DMS153 treated with DMSO at 0.1 percent for 48 hours (cell line): ENCODE results near the gene MYF6.
"Not testable (repeated sequence)": the region's sequence is repeated elsewhere in the genome, so short reads cannot be mapped to it uniquely, and the experiment has no call there.

Source experiments
- DNase-seq: peaks from one replicate; lab custom pipeline; 2025; ENCODE audit not compliant: unreplicated experiment; lab: John Stamatoyannopoulos, UW

MYF6 gene

GRCh38 chr12:80707126-80707829 lies at the start of gene MYF6:
Gene MYF6 (plus strand): TSS chr12:80707634. CDS start chr12:80707720, 86 bp downstream.
- no peak for DNase-seq

GRCh38 chr12:80659512-80660063 lies 47.8 kb upstream of the MYF6 start:
- DNase-seq: no peak

DNA sequence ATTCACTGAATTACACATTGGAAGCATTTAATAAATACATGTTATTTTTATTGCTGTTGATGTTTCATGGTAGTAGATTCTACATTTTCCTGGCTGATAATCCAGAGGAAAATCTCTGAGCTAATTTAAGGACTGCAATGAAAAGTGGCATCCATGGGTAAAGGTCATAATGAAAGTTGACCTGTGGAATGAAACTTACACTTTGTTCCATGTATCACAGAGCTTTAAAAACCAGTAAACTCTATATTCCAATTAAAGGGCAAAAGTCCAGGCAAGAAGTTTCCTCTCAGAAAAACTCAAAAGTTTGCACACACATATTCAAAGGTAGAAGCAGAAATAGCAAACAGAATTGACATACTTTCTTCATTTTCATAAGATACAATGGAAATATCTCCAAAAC lies 44.8 kb upstream of the MYF6 start:
- DNase-seq: no peak

- DNase-seq: no peak
These were observed 37.2 kb upstream of the MYF6 start for GRCh38 chr12:80670214-80670613.

DNA sequence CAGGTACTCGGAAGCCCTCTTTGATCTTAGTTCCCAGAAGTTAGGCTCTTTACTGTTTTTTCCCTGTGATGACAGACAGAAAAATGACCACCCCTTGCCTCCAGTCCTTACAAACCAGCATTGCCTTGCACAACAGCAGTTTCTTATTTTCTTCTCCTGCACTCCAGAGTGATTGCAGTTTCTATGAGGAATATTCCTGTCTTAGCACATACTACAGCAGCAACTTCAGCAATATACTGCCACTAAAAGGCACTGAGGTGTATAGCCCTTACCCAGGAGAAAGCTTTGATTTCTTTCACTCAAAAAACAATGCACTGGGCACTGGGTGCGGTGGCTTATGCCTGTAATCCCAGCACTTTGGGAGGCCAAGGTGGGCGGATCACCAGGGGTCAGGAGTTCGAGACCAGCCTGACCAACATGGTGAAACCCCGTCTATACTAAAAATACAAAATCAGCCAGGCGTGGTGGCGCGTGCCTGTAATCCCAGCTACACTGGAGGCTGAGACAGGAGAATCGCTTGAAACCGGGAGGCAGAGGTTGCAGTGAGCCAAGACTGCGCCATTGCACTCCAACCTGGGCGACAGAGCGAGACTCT lies 31.3 kb upstream of the MYF6 start:
- not testable (repeated sequence) for DNase-seq

- DNase-seq: no peak
These were observed 30.6 kb upstream of the MYF6 start for GRCh38 chr12:80676856-80677255.

DNA sequence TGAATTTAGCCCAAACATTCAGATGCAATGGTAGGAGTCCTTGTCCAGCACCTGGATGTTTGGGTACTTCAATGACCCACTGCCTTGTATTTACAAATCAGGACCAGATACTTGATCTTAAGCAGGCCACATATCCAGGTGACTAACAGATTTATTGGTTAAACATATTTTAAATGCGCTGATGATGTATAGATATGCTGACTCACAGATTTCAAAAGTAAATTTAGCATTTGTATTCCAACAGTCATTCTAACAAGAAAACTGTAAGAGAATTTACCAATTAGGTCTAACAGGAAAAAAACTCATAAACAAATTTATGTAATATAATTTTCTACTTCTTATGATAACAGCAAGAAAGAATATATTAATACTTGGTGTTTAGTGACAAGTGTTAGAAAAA lies 29.4 kb upstream of the MYF6 start:
- DNase-seq: no peak

GRCh38 chr12:80679346-80680131 lies 27.9 kb upstream of the MYF6 start:
- no peak for DNase-seq

- DNase-seq: no peak
These were observed 26.1 kb upstream of the MYF6 start for GRCh38 chr12:80681287-80681686.

DNA sequence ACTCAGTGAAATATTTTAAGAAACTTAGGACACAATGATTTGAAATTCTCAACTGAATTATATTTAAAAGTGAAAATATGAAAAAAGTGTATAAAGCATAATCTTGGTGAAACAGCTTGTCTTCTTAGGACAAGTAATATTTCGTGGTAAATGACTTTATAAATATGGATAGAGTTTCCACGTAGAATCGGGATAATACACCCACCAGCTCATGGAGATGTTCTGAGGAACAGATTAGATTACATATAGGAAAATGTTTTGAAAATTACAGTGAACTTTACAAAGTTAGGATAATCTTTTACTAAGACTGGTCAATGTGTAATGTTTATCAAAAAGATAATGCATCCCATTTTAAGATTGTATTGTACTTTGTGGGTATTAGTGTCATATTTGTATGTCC lies 25.6 kb upstream of the MYF6 start:
- no peak for DNase-seq

- no peak for DNase-seq
These were observed 23.3 kb upstream of the MYF6 start for GRCh38 chr12:80684077-80684495.

GRCh38 chr12:80690090-80690489 lies 17.3 kb upstream of the MYF6 start:
- DNase-seq: no peak

DNA sequence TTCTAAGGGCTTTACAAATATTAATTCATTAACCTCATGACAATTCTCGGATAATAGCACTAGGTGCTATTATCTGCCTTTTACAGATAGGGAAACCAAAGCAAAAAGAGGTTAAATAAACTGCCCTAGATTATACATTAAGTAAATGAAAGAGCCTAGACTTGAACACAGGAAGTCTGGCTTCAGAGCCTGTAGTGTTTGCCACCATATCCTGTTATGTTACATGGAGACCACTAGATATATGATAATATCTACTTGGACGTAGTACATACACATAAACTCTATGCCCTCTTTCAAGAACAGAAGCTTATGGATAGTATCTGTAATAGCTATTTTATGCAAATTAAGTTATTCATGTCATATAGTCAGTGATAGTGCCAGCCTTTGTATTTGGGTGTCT lies 16.9 kb upstream of the MYF6 start:
- no peak for DNase-seq

DNA sequence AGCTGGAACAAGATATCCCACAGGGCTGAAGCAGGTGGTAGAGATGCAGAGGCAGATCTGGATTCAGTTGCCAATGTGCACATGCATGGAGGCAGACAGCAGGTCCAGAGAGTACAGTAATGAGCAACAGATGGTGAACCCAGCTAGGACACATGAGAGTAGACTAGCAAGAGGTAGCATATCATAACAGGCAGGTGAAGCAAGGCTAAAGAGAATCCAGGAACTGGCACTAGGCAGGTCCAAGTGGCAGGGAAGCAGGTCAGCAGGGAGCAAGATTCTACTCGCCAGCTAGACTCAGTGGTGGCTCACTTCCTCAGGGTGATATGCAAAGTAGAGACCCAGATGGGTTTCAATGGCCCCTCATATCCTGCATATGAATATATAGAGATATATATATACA lies 15.3 kb upstream of the MYF6 start:
- DNase-seq: no peak

- no peak for DNase-seq
These were observed 10.1 kb upstream of the MYF6 start for GRCh38 chr12:80697270-80697887.

DNA sequence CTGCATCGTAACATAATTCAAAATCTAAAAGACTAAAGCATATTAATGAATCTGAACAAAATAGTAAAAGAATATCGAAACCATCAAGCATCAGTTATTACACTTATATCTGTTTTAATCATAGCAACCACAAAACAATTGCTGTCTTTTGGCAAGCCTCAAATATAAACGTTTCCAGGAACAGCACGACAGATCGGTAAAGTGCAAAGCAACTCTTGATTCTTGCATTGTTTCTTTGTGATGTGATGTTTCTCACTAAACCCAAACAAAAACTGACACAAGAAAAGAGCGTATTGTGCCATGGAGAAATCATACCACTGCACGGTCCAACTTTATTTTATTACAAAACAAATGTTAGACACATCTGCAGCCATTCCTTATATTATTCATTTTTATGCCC lies 9.2 kb upstream of the MYF6 start:
- DNase-seq: no peak

GRCh38 chr12:80698847-80699542 lies 8.4 kb upstream of the MYF6 start:
- no peak for DNase-seq

DNA sequence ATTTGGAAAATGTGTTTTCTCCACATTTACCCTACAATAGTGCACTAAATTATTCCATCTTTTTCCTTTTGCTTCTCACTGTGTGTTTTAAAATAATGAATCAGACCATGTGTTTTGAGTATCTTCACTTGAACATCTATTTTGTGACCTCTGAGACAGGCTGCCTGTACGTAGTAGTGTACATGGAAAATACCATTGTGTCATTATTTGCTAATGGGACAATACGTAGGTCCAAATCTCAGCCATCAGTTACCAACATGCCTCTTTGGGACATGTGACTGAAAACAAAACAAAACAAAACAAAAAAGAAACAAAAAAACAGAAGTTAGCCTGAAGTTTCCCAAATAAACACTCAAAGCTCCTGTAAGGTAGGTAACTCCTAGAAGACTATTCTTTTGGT lies 7.1 kb upstream of the MYF6 start:
- no peak for DNase-seq

DNA sequence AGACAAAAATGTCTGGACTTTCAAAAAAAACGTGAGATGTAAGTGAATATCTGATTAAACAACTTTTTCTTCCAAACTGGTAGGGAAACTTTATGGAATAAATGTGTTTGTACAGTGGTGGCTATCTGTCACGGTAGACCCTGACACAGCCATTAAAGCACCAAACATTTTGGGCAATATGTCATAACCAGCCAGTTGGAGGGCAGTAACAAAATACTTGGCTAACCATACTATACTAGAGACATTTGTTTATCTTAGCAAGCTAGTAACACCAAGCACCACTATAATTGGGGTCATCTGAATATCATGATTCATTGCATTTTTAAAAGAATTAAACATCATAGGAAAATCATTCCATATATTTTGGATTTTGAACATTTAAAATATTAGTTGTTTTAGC lies 6.0 kb upstream of the MYF6 start:
- no peak for DNase-seq

GRCh38 chr12:80702889-80703805 lies 4.3 kb upstream of the MYF6 start:
- DNase-seq: no peak
